ENCODE data around the gene ZC4H2.
"Not testable (repeated sequence)": the region's sequence is repeated elsewhere in the genome, so short reads cannot be mapped to it uniquely, and the experiment has no call there.

ZC4H2 gene

GRCh38 chrX:64975989-64976672 is at the start of gene ZC4H2:
TSS of gene ZC4H2 (minus strand) at chrX:64976450. CDS start at chrX:64976377, 73 bp downstream.
- peaks cover 15% of the 10 kb centered on the region for H3K9me3 ChIP-seq (ENCODE audit: control insufficient read depth, low read length)
- H3K4me1 ChIP-seq (ENCODE audit: control insufficient read depth, insufficient read depth, low read length) = peaks cover 6% of the 10 kb centered on the region
- H3K27me3 ChIP-seq (replicated peaks; ENCODE audit: control insufficient read depth, insufficient read depth, low read length) = peaks cover 5% of the 10 kb centered on the region
- peak within 1 kb of the TSS; percentile 90 for H3K4me3 ChIP-seq (ENCODE audit: low read length)
- H3K36me3 ChIP-seq (ENCODE audit: control insufficient read depth, insufficient read depth, low read length, severe bottlenecking) = no peaks in the 10 kb centered on the region
- peak; percentile 83 for DNase-seq (ENCODE audit: low read depth)
- H3K9ac ChIP-seq (ENCODE audit: low read length) = peak within 1 kb of the TSS; percentile 75

DNA sequence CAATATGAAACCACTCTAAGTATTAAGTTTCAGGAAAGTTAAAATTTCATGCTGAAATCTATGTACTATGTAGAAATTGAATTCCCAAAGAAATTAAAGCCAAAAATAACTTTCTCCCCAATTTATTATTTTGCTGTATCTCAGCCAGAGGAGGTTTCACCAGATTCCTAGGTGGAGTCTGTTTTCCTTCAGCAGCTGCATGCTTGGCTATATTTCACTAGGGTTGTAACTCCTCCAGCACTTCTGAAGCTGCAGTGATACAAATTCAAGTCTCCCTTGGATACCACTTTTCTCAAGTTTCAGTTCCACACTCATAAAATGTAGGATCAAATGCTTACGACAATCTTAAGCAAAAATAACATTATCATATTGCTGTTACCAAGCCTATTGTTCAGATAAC is 41.2 kb upstream of the ZC4H2 start:
- no peaks in the 10 kb centered on the region for H3K9me3 ChIP-seq (ENCODE audit: control insufficient read depth, low read length)
- DNase-seq (ENCODE audit: low read depth) = peak; percentile 18
- no peak overlapping the region for H3K4me3 ChIP-seq (ENCODE audit: low read length)
- H3K9ac ChIP-seq (ENCODE audit: low read length) = no peak overlapping the region
- no peaks in the 10 kb centered on the region for H3K36me3 ChIP-seq (ENCODE audit: control insufficient read depth, insufficient read depth, low read length, severe bottlenecking)
- no peaks in the 10 kb centered on the region for H3K27me3 ChIP-seq (replicated peaks; ENCODE audit: control insufficient read depth, insufficient read depth, low read length)
- no peaks in the 10 kb centered on the region for H3K4me1 ChIP-seq (ENCODE audit: control insufficient read depth, insufficient read depth, low read length)

DNA sequence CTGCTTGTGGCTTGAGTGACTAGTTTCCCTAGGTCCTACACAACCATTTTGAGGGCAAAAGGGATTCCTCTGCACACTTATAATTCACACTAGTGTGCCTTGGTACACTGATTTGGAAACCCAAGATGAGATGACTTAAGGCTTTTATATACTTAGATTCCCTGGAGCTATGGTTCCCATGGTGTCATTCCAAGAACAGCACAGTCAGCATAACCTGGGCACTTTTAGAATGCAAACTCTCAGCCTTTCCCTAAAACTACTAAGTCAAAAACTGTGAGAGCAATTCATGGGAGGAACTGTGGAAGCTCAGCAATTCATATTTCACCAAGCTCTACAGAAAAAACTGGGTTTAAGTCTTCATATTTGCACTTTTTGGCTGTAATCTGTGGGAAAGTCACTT is 38.0 kb upstream of the ZC4H2 start:
- no peaks in the 10 kb centered on the region for H3K27me3 ChIP-seq (replicated peaks; ENCODE audit: control insufficient read depth, insufficient read depth, low read length)
- H3K4me3 ChIP-seq (ENCODE audit: low read length) = no peak overlapping the region
- H3K36me3 ChIP-seq (ENCODE audit: control insufficient read depth, insufficient read depth, low read length, severe bottlenecking) = no peaks in the 10 kb centered on the region
- DNase-seq (ENCODE audit: low read depth) = no peak
- H3K4me1 ChIP-seq (ENCODE audit: control insufficient read depth, insufficient read depth, low read length) = no peaks in the 10 kb centered on the region
- H3K9ac ChIP-seq (ENCODE audit: low read length) = no peak overlapping the region
- H3K9me3 ChIP-seq (ENCODE audit: control insufficient read depth, low read length) = no peaks in the 10 kb centered on the region

- Histone ChIP-seq H3K27me3 (replicated peaks; ENCODE audit: control insufficient read depth, insufficient read depth, low read length) (no peaks in the 10 kb centered on the region), H3K9me3 (ENCODE audit: control insufficient read depth, low read length) (peaks cover under 1% of the 10 kb centered on the region), H3K4me3 (ENCODE audit: low read length) (no peak overlapping the region), H3K36me3 (ENCODE audit: control insufficient read depth, insufficient read depth, low read length, severe bottlenecking) (no peaks in the 10 kb centered on the region), H3K9ac (ENCODE audit: low read length) (no peak overlapping the region), H3K4me1 (ENCODE audit: control insufficient read depth, insufficient read depth, low read length) (no peaks in the 10 kb centered on the region)
- DNase-seq (ENCODE audit: low read depth) = no peak
Measured at GRCh38 chrX:65009459-65009858, 33.2 kb upstream of the ZC4H2 start.

GRCh38 chrX:65002208-65002607 is 26.0 kb upstream of the ZC4H2 start:
- H3K9ac ChIP-seq (ENCODE audit: low read length); H3K4me3 ChIP-seq (ENCODE audit: low read length); DNase-seq (ENCODE audit: low read depth); H3K4me1 ChIP-seq (ENCODE audit: control insufficient read depth, insufficient read depth, low read length); H3K36me3 ChIP-seq (ENCODE audit: control insufficient read depth, insufficient read depth, low read length, severe bottlenecking); H3K27me3 ChIP-seq (replicated peaks; ENCODE audit: control insufficient read depth, insufficient read depth, low read length): not testable (repeated sequence)
- H3K9me3 ChIP-seq (ENCODE audit: control insufficient read depth, low read length) = peaks cover 33% of the 10 kb centered on the region

- H3K9ac ChIP-seq (ENCODE audit: low read length) = no peak overlapping the region
- H3K36me3 ChIP-seq (ENCODE audit: control insufficient read depth, insufficient read depth, low read length, severe bottlenecking) = no peaks in the 10 kb centered on the region
- no peak overlapping the region for H3K4me3 ChIP-seq (ENCODE audit: low read length)
- no peaks in the 10 kb centered on the region for H3K27me3 ChIP-seq (replicated peaks; ENCODE audit: control insufficient read depth, insufficient read depth, low read length)
- peaks cover 40% of the 10 kb centered on the region for H3K9me3 ChIP-seq (ENCODE audit: control insufficient read depth, low read length)
- no peaks in the 10 kb centered on the region for H3K4me1 ChIP-seq (ENCODE audit: control insufficient read depth, insufficient read depth, low read length)
- no peak for DNase-seq (ENCODE audit: low read depth)
Measured at GRCh38 chrX:64996805-64997204, 20.6 kb upstream of the ZC4H2 start.

DNA sequence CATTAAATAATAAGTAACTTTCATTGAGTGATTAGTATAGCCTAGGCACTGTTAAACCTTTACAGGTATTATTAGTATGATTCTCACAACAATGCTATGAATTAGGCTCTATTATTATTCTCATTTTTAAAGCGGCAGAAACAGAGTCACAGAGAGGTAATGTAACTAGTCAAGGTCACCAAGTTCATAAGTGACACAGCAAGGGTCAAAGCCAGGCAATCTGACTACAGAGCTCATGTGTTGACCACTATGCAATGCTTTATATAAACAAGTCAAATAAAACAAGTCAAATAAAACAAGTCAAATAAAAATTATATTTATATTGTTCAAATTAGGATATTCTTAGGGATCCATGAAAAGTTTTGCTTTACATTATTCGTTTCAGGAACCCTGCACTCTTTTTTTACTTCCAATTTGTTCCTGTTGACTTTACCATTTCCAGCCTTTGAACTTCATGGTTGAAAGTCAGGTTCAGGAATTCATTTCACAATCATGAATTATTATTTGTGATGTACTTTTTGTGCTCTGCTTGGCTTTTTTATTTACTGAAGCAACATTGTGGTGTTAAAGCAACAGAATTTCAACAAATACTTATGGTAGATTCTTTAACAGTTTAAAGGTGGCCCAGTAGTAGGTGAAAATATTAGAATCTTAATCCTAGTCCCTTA is 18.0 kb upstream of the ZC4H2 start:
- no peaks in the 10 kb centered on the region for H3K4me1 ChIP-seq (ENCODE audit: control insufficient read depth, insufficient read depth, low read length)
- H3K36me3 ChIP-seq (ENCODE audit: control insufficient read depth, insufficient read depth, low read length, severe bottlenecking) = no peaks in the 10 kb centered on the region
- no peaks in the 10 kb centered on the region for H3K27me3 ChIP-seq (replicated peaks; ENCODE audit: control insufficient read depth, insufficient read depth, low read length)
- no peak overlapping the region for H3K9ac ChIP-seq (ENCODE audit: low read length)
- DNase-seq (ENCODE audit: low read depth) = no peak
- peaks cover 32% of the 10 kb centered on the region for H3K9me3 ChIP-seq (ENCODE audit: control insufficient read depth, low read length)
- no peak overlapping the region for H3K4me3 ChIP-seq (ENCODE audit: low read length)

DNA sequence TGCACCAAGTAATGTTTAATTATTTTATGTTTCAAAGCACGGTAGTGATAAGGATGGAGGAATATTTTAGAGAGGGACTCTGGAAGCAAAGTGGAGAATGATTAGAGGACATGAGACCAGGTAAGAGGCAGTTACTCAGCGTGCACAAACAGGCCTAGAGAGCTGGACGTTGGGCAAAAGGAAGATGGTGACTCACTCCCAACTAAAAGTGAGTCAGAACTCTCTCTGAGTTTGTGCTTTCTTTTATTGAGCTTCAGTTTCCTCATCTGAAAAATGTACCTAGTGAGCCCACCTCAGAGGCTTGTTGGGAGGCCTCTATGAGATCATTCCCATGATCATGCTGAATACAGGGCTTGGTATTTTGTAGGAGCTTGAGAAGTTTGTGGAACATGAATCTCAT is 1.6 kb upstream of the ZC4H2 start:
- H3K27me3 ChIP-seq (replicated peaks; ENCODE audit: control insufficient read depth, insufficient read depth, low read length) = peaks cover 5% of the 10 kb centered on the region
- H3K9me3 ChIP-seq (ENCODE audit: control insufficient read depth, low read length) = no peaks in the 10 kb centered on the region
- peaks cover 6% of the 10 kb centered on the region for H3K4me1 ChIP-seq (ENCODE audit: control insufficient read depth, insufficient read depth, low read length)
- H3K9ac ChIP-seq (ENCODE audit: low read length) = no peak overlapping the region
- DNase-seq (ENCODE audit: low read depth) = no peak
- H3K4me3 ChIP-seq (ENCODE audit: low read length) = no peak overlapping the region
- no peaks in the 10 kb centered on the region for H3K36me3 ChIP-seq (ENCODE audit: control insufficient read depth, insufficient read depth, low read length, severe bottlenecking)

GRCh38 chrX:64977051-64977450 is 801 bp upstream of the ZC4H2 start:
- H3K9me3 ChIP-seq (ENCODE audit: control insufficient read depth, low read length) = peaks cover 8% of the 10 kb centered on the region
- H3K27me3 ChIP-seq (replicated peaks; ENCODE audit: control insufficient read depth, insufficient read depth, low read length) = peaks cover 5% of the 10 kb centered on the region
- no peak for DNase-seq (ENCODE audit: low read depth)
- no peak overlapping the region for H3K9ac ChIP-seq (ENCODE audit: low read length)
- H3K4me1 ChIP-seq (ENCODE audit: control insufficient read depth, insufficient read depth, low read length) = peaks cover 6% of the 10 kb centered on the region
- H3K4me3 ChIP-seq (ENCODE audit: low read length) = no peak overlapping the region
- no peaks in the 10 kb centered on the region for H3K36me3 ChIP-seq (ENCODE audit: control insufficient read depth, insufficient read depth, low read length, severe bottlenecking)

GRCh38 chrX:64976673-64977040 is 407 bp upstream of the ZC4H2 start:
- H3K4me1 ChIP-seq (ENCODE audit: control insufficient read depth, insufficient read depth, low read length) = peaks cover 6% of the 10 kb centered on the region
- peaks cover 5% of the 10 kb centered on the region for H3K27me3 ChIP-seq (replicated peaks; ENCODE audit: control insufficient read depth, insufficient read depth, low read length)
- peak overlapping the region; percentile 90 for H3K4me3 ChIP-seq (ENCODE audit: low read length)
- H3K9me3 ChIP-seq (ENCODE audit: control insufficient read depth, low read length) = peaks cover 12% of the 10 kb centered on the region
- H3K36me3 ChIP-seq (ENCODE audit: control insufficient read depth, insufficient read depth, low read length, severe bottlenecking) = no peaks in the 10 kb centered on the region
- H3K9ac ChIP-seq (ENCODE audit: low read length) = peak overlapping the region; percentile 75
- DNase-seq (ENCODE audit: low read depth) = no peak

GRCh38 chrX:64975491-64975890 is 759 bp downstream of the ZC4H2 start:
- peak; percentile 58 for DNase-seq (ENCODE audit: low read depth)
- H3K9me3 ChIP-seq (ENCODE audit: control insufficient read depth, low read length) = peaks cover 15% of the 10 kb centered on the region
- peak overlapping the region; percentile 90 for H3K4me3 ChIP-seq (ENCODE audit: low read length)
- H3K9ac ChIP-seq (ENCODE audit: low read length) = peak overlapping the region; percentile 75
- peaks cover 5% of the 10 kb centered on the region for H3K27me3 ChIP-seq (replicated peaks; ENCODE audit: control insufficient read depth, insufficient read depth, low read length)
- H3K4me1 ChIP-seq (ENCODE audit: control insufficient read depth, insufficient read depth, low read length) = peaks cover 6% of the 10 kb centered on the region
- no peaks in the 10 kb centered on the region for H3K36me3 ChIP-seq (ENCODE audit: control insufficient read depth, insufficient read depth, low read length, severe bottlenecking)
